SH-SY5Y (cell line): ENCODE measurements around the gene LNPEP.

ENCODE experiments used
- GATA2 ChIP-seq: IDR thresholded peaks from 2 replicates; pipeline ENCODE4 v1.6.1; 2011; ENCODE audit warnings: mild to moderate bottlenecking, low read depth, low read length
- GATA3 ChIP-seq: IDR thresholded peaks from 2 replicates; pipeline ENCODE4 v1.6.1; 2011; ENCODE audit warnings: low read depth, mild to moderate bottlenecking, low read length, moderate library complexity

DNA sequence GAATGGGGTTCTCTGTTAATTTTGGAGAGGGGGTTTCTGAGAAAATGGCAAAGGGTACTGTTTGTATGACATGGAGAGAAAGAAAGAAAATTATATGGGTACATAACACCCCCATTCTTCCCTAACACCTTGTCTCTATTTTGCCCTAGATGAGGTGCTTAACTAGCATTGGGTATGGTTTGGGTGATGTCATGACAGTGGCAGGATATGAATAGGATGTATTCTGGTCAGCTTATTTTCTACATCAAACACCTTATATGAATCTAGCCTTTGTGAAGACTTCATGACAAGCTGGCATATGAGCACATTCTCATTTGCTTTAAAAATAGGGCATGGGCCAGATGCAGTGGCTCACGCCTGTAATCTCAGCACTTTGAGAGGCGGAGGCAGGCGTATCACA lies 58.6 kb downstream of the LNPEP start:
- no peak for TF ChIP-seq GATA2
- no peak for TF ChIP-seq GATA3
